Nephron (organoid): ENCODE results near the gene UBTF.

Experiments
- H3K27ac Mint-ChIP-seq, 3 experiments: 2 replicates each; pipeline ENCODE4 v1.8.0; 2020; ENCODE audit warnings: mixed read lengths in 3 of 3, mild to moderate bottlenecking in 2 of 3, moderate library complexity in 1 of 3
- H3K27me3 Mint-ChIP-seq: 2 replicates; pipeline ENCODE4 v1.8.0; 2021; ENCODE audit warnings: low read depth, mild to moderate bottlenecking, moderate library complexity, mixed read lengths
- H3K36me3 Mint-ChIP-seq: 2 replicates; pipeline ENCODE4 v1.8.0; 2020; ENCODE audit warnings: low read depth, mixed read lengths
- H3K4me1 Mint-ChIP-seq: 2 replicates; pipeline ENCODE4 v1.8.0; 2020; ENCODE audit warnings: mixed read lengths
- H3K4me3 Mint-ChIP-seq, 3 experiments: 2 replicates each; pipeline ENCODE4 v1.8.0; 2020; ENCODE audit warnings: mild to moderate bottlenecking in 3 of 3, mixed read lengths in 3 of 3, moderate library complexity in 2 of 3
- H3K9me3 Mint-ChIP-seq: 2 replicates; pipeline ENCODE4 v1.8.0; 2020; ENCODE audit warnings: mixed read lengths
- TF ChIP-seq, protein P1 (sequence below), 3 experiments: fragments of 200-600 bp; sonication (generic); IDR thresholded peaks; one replicate each; pipeline ENCODE4 v1.5.0; 2021; ENCODE audit warnings: antibody characterized with exemption in 3 of 3; ENCODE audit not compliant: unreplicated experiment in 3 of 3

The UBTF gene

GRCh38 chr17:44214896-44215295, 4.6 kb downstream of the UBTF start:
- TF ChIP-seq, protein P1, sequence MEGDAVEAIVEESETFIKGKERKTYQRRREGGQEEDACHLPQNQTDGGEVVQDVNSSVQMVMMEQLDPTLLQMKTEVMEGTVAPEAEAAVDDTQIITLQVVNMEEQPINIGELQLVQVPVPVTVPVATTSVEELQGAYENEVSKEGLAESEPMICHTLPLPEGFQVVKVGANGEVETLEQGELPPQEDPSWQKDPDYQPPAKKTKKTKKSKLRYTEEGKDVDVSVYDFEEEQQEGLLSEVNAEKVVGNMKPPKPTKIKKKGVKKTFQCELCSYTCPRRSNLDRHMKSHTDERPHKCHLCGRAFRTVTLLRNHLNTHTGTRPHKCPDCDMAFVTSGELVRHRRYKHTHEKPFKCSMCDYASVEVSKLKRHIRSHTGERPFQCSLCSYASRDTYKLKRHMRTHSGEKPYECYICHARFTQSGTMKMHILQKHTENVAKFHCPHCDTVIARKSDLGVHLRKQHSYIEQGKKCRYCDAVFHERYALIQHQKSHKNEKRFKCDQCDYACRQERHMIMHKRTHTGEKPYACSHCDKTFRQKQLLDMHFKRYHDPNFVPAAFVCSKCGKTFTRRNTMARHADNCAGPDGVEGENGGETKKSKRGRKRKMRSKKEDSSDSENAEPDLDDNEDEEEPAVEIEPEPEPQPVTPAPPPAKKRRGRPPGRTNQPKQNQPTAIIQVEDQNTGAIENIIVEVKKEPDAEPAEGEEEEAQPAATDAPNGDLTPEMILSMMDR (IDR thresholded peaks at IDR 0.05; ENCODE audit: unreplicated experiment in 3 of 3) = no peak

DNA sequence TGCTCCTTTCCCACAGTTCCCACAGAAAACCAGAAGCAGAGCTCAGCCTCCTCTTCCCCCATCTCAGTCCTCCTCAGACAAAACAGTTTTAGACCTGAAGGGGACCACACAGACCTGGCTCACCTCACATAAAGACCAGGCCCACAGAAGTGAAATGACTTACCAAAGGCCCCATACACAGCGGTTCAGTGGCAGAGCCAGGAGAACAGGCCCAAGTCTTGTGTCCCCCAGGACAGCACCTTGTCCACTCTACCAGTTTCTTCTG, 5.3 kb downstream of the UBTF start:
- peak overlapping the region in 1 of 3 experiments; percentile 9 for H3K4me3 Mint-ChIP-seq
- H3K36me3 Mint-ChIP-seq = peaks cover 59% of the 10 kb centered on the region

More at GRCh38 chr17:44214896-44215295, 4.6 kb downstream of the UBTF start:
- H3K27me3 Mint-ChIP-seq = no peaks in the 10 kb centered on the region
- no peak overlapping the region for H3K27ac Mint-ChIP-seq
- H3K9me3 Mint-ChIP-seq = no peaks in the 10 kb centered on the region
- peaks cover 29% of the 10 kb centered on the region for H3K4me1 Mint-ChIP-seq
- H3K4me3 Mint-ChIP-seq = peak overlapping the region; percentile 10 to 62 (median 38)
- peaks cover 52% of the 10 kb centered on the region for H3K36me3 Mint-ChIP-seq

GRCh38 chr17:44213403-44214229, 5.9 kb downstream of the UBTF start:
- Mint-ChIP-seq H3K4me1 (peaks cover 29% of the 10 kb centered on the region), H3K4me3 (peak overlapping the region in 2 of 3 experiments; percentile 4 to 11), H3K9me3 (no peaks in the 10 kb centered on the region), H3K27ac (peak overlapping the region in 2 of 3 experiments; percentile 47 to 66), H3K27me3 (no peaks in the 10 kb centered on the region), H3K36me3 (peaks cover 62% of the 10 kb centered on the region)
- TF ChIP-seq, protein P1 (IDR thresholded peaks at IDR 0.05; ENCODE audit: unreplicated experiment in 3 of 3) = no peak

More for the DNA sequence above, 5.3 kb downstream of the UBTF start:
- Mint-ChIP-seq H3K27ac (peak overlapping the region in 1 of 3 experiments; percentile 66), H3K27me3 (no peaks in the 10 kb centered on the region), H3K9me3 (no peaks in the 10 kb centered on the region), H3K4me1 (peaks cover 29% of the 10 kb centered on the region)
- TF ChIP-seq, protein P1 (IDR thresholded peaks at IDR 0.05; ENCODE audit: unreplicated experiment in 3 of 3) = no peak

DNA sequence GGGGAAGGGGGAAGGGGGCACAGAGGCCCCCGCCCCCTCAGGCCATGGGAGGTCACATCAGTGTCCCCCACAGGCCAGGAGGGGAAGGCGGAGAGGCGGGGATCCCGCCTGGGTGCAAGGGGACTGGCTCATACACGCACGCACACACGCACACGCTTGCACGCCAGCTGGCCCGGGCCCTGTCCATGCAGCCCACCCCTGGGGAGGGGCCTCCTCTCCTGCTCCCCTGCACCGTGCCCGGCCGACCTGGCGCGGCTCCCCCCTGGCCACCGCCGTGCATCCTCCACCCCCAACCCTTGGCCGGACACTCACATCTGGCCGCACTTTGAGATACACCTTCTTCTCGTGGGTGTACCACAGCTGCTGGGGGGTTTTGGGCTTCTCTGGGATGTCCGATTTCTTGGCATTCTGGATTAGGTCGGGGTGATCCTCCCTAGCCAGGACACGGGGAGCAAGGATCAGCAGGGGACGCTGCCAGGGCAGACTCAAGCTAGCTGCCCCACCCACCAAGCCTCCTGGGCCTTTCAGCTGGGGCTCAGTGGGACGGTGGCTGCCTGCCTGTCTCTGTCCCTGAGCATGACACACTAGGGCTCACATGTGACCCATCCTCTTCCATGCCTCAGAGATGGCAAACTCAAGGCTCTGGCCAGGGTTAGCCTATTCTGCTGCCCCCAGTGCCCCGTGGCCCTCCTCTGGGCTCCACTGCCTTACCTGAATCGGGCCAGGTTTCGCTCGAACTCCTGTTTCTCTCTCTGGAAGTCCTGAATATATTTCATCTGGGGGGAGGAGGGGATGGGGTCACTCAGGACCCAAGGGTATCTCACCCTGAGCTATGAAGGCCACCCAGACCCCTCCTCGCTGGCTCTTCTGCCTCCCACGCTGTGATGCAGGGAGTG, 6.7 kb downstream of the UBTF start:
- TF ChIP-seq, protein P1 (IDR thresholded peaks at IDR 0.05; ENCODE audit: unreplicated experiment in 3 of 3) = no peak
- H3K9me3 Mint-ChIP-seq = no peaks in the 10 kb centered on the region
- H3K4me1 Mint-ChIP-seq = peaks cover 27% of the 10 kb centered on the region

DNA sequence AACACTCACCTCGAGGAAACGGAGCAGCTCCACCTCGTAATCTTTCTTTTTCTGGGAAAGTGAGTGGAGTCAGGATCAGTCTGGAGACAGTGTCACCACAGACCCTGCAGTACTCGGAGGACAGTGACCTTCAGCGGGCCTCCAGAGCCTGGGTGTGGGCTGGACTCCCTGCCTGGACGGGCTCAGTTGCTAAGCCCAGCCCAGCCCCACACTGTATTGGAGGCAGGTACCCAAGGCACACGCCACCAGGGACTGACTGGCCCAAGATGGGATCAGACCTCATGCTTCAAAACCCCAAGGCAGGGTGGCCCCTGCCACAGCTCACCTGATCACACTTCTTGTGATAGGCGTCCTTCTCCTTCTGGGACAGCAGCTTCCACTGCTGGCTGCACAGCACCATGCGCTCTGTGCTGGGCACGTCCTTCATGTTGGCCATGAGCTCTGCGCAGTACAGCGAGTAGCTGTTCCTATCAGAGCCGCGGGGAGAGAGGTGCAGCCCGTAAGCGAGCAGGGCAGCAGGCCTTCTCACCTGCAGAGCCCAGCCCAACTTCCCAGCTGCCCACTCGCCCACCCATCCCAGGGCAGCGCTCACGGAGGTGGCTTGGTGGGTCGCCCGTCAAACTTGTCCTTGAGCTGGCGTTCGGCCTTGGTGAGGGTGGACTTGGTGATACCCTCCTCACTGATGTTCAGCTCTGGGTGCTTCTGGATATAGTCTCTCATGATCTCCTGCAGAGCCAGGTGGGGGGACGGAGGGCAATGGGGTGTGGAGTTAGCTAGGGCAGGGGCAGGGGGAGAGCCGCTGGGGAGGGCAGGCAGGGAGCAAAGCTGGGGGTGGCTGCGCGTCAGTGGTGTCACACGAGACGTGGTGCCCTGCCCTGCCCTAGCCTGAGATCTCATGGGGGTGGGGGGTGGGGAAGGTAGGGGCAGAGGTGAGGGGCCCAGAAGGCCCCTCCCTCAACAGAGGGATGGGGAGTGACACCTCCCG, 7.9 kb downstream of the UBTF start:
- no peaks in the 10 kb centered on the region for H3K9me3 Mint-ChIP-seq
- TF ChIP-seq, protein P1 (IDR thresholded peaks at IDR 0.05; ENCODE audit: unreplicated experiment in 3 of 3) = no peak
- H3K27me3 Mint-ChIP-seq = no peaks in the 10 kb centered on the region
- no peak overlapping the region for H3K4me3 Mint-ChIP-seq
- H3K36me3 Mint-ChIP-seq = peaks cover 63% of the 10 kb centered on the region
- H3K27ac Mint-ChIP-seq = no peak overlapping the region
- peaks cover 17% of the 10 kb centered on the region for H3K4me1 Mint-ChIP-seq

More for the DNA sequence above, 6.7 kb downstream of the UBTF start:
- H3K4me3 Mint-ChIP-seq = no peak overlapping the region
- H3K27ac Mint-ChIP-seq = peak overlapping the region in 1 of 3 experiments; percentile 66
- no peaks in the 10 kb centered on the region for H3K27me3 Mint-ChIP-seq
- H3K36me3 Mint-ChIP-seq = peaks cover 68% of the 10 kb centered on the region
